SK-N-SH (cell line): ENCODE results near the gene HBG2. TPM values are rescaled to one million over a fixed set of nuclear protein-coding genes. Genes with fewer than 3 reads are reported as not detected.

ENCODE experiments used
- CTCF ChIA-PET: fragments of 300-600, 350-600 bp; formaldehyde crosslinking; extraction: SDS; loops from one replicate; lab custom pipeline; 2021; lab: Yijun Ruan, JAX
- POLR2A ChIA-PET: fragments of 350-600 bp; sonication (Branson Sonifier 250); formaldehyde crosslinking; extraction: SDS; loops from one replicate; lab custom pipeline; 2020; ENCODE audit warnings: antibody characterized with exemption, inconsistent platforms; lab: Yijun Ruan, JAX
- DNase-seq: peaks from one replicate; pipeline ENCODE4 v3.0.0; 2012
- H2AFZ ChIP-seq: fragments of 200-600 bp; sonication (generic); 2 replicates; pipeline ENCODE4 v1.8.1; 2016; ENCODE audit warnings: antibody characterized with exemption, mild to moderate bottlenecking, low read depth
- H3F3A ChIP-seq: fragments of 200-600 bp; sonication (generic); replicated peaks from 2 replicates; pipeline ENCODE3; 2016; ENCODE audit warnings: antibody characterized with exemption, mild to moderate bottlenecking; ENCODE audit not compliant: insufficient read depth
- H3K27ac ChIP-seq, 2 experiments: fragments of 200-500 bp in 1 of 2; fragments of 200-600 bp in 1 of 2; sonication (Bioruptor generic) in 1 of 2; sonication (generic), shearing (Covaris generic) in 1 of 2; 2 replicates each; pipeline versions ENCODE4 v1.5.1 to v1.6.1; 2014 to 2016; ENCODE audit warnings: low read depth in 2 of 2, inconsistent platforms in 1 of 2, low read length in 1 of 2, mild to moderate bottlenecking in 1 of 2, mixed read lengths in 1 of 2
- H3K27me3 ChIP-seq: fragments of 200-600 bp; sonication (generic), shearing (Covaris generic); 2 replicates; pipeline ENCODE4 v1.6.1; 2016; ENCODE audit warnings: mixed run types; ENCODE audit not compliant: insufficient read depth
- H3K36me3 ChIP-seq, 2 experiments: fragments of 200-500 bp in 1 of 2; fragments of 200-600 bp in 1 of 2; sonication (Bioruptor generic) in 1 of 2; sonication (generic) in 1 of 2; replicated peaks in 1 of 2; 2 replicates each; pipeline versions ENCODE3 to v1.5.1; 2014 to 2016; ENCODE audit warnings: low read length in 1 of 2, mild to moderate bottlenecking in 1 of 2; ENCODE audit not compliant: insufficient read depth in 2 of 2, control insufficient read depth in 1 of 2
- H3K4me1 ChIP-seq, 2 experiments: fragments of 200-500 bp in 1 of 2; fragments of 200-600 bp in 1 of 2; sonication (Bioruptor generic) in 1 of 2; sonication (generic), shearing (Covaris generic) in 1 of 2; 2 replicates each; pipeline versions ENCODE4 v1.5.1 to v1.6.1; 2014 to 2016; ENCODE audit warnings: low read depth in 1 of 2, low read length in 1 of 2, mixed run types in 1 of 2; ENCODE audit not compliant: insufficient read depth in 2 of 2, control insufficient read depth in 1 of 2
- H3K4me2 ChIP-seq: fragments of 200-600 bp; sonication (generic), shearing (Covaris generic); 2 replicates; pipeline ENCODE4 v1.6.1; 2017; ENCODE audit warnings: mixed run types
- H3K4me3 ChIP-seq, 2 experiments: fragments of 200-500 bp in 1 of 2; fragments of 200-600 bp in 1 of 2; sonication (Bioruptor generic) in 1 of 2; sonication (generic), shearing (Covaris generic) in 1 of 2; 2 replicates each; pipeline versions ENCODE4 v1.5.1 to v1.8.1; 2014 to 2016; ENCODE audit warnings: low read depth in 2 of 2, inconsistent platforms in 1 of 2, low read length in 1 of 2, mild to moderate bottlenecking in 1 of 2, mixed read lengths in 1 of 2, moderate library complexity in 1 of 2
- H3K79me2 ChIP-seq: fragments of 200-600 bp; sonication (generic); 2 replicates; pipeline ENCODE4 v1.8.1; 2017; ENCODE audit warnings: mild to moderate bottlenecking; ENCODE audit not compliant: insufficient read depth
- H3K9ac ChIP-seq: fragments of 200-600 bp; sonication (generic); 2 replicates; pipeline ENCODE4 v1.6.1; 2017; ENCODE audit warnings: mixed run types
- H3K9me2 ChIP-seq: fragments of 200-600 bp; sonication (generic); 2 replicates; pipeline ENCODE4 v1.6.1; 2017; ENCODE audit warnings: mixed run types
- H3K9me3 ChIP-seq: fragments of 200-600 bp; sonication (generic); 2 replicates; pipeline ENCODE4 v1.6.1; 2017; ENCODE audit warnings: mixed run types, mild to moderate bottlenecking, moderate library complexity
- H4K20me1 ChIP-seq: fragments of 200-600 bp; sonication (generic); 2 replicates; pipeline ENCODE4 v1.6.1; 2017; ENCODE audit warnings: mild to moderate bottlenecking, mixed run types; ENCODE audit not compliant: insufficient read depth
- EZH2phosphoT487 ChIP-seq: fragments of 200-600 bp; sonication (generic); IDR thresholded peaks from 2 replicates; pipeline ENCODE4 v1.6.1; 2017; ENCODE audit warnings: low read depth, mixed run types, mild to moderate bottlenecking, antibody characterized with exemption, moderate library complexity, borderline replicate concordance
- FOSL2 ChIP-seq: IDR thresholded peaks from 2 replicates; pipeline ENCODE4 v1.4.0; 2012; ENCODE audit warnings: low read depth, mild to moderate bottlenecking, moderate library complexity, borderline replicate concordance
- MEF2A ChIP-seq: IDR thresholded peaks from 2 replicates; pipeline ENCODE4 v1.4.0; 2012; ENCODE audit warnings: low read depth, borderline replicate concordance
- MXI1 ChIP-seq: IDR thresholded peaks from 2 replicates; pipeline ENCODE4 v1.6.1; 2012; ENCODE audit warnings: mild to moderate bottlenecking, low read depth, low read length, improper control_type of control experiment
- NRF1 ChIP-seq: IDR thresholded peaks from 2 replicates; pipeline ENCODE4 v1.6.1; 2012; ENCODE audit warnings: low read depth, mild to moderate bottlenecking, low read length
- SIN3A ChIP-seq: IDR thresholded peaks from 2 replicates; pipeline ENCODE4 v1.6.1; 2012; ENCODE audit warnings: low read depth, mild to moderate bottlenecking, low read length, moderate library complexity, borderline replicate concordance
- SMC3 ChIP-seq: IDR thresholded peaks from 2 replicates; pipeline ENCODE4 v1.6.1; 2012; ENCODE audit warnings: low read depth, low read length, improper control_type of control experiment
- TEAD4 ChIP-seq: IDR thresholded peaks from 2 replicates; pipeline ENCODE4 v1.4.0; 2012; ENCODE audit warnings: mild to moderate bottlenecking, borderline replicate concordance; ENCODE audit not compliant: insufficient read depth
- YY1 ChIP-seq: IDR thresholded peaks from 2 replicates; pipeline ENCODE4 v1.4.0; 2012; ENCODE audit warnings: low read depth, mild to moderate bottlenecking
- ZBTB33 ChIP-seq: IDR thresholded peaks from 2 replicates; pipeline ENCODE4 v1.4.0; 2012; ENCODE audit warnings: low read depth, borderline replicate concordance
- WGBS: methylation state at CpG from one replicate; pipeline ENCODE4 v1.1.6; 2017; ENCODE audit warnings: low lambda C conversion rate; 5-methylcytosine and 5-hydroxymethylcytosine counted together
- polyA plus RNA-seq, 3 experiments: library from polyadenylated mRNA; depleted of rRNA; stranded (reverse); fragments of >200 nt; gene quantifications; 2 replicates each; pipeline ENCODE4 v1.2.3, GENCODE V29; 2012
- TF ChIP-seq, protein P1 (sequence below): fragments of 150-350 bp; IDR thresholded peaks from 2 replicates; pipeline ENCODE4 v1.6.1; 2016; ENCODE audit warnings: mild to moderate bottlenecking, low read depth, low read length

The HBG2 gene
- polyA plus RNA-seq, 1 of the 3 experiments (the other 2 are of a cell fraction) = 0.33 TPM

- H4K20me1 ChIP-seq = no peaks in the 10 kb centered on the region
- H2AFZ ChIP-seq = no peak overlapping the region
- no peak overlapping the region for H3K4me2 ChIP-seq
- no peaks in the 10 kb centered on the region for H3K9me3 ChIP-seq
- H3K4me1 ChIP-seq = no peaks in the 10 kb centered on the region
- no peak overlapping the region for H3K4me3 ChIP-seq
- POLR2A ChIA-PET = no interaction called here
- DNase-seq = no peak
- no peaks in the 10 kb centered on the region for H3K36me3 ChIP-seq
- 7% methylated on average over 5 of the region's 5 CpGs for WGBS
- H3K9me2 ChIP-seq = no peaks in the 10 kb centered on the region
- H3K27ac ChIP-seq = no peak overlapping the region
- no peak overlapping the region for H3K9ac ChIP-seq
- CTCF ChIA-PET = no interaction called here
- H3K27me3 ChIP-seq = no peaks in the 10 kb centered on the region
- H3K79me2 ChIP-seq = no peaks in the 10 kb centered on the region
- TF ChIP-seq EZH2phosphoT487 (no peak), MEF2A (no peak), FOSL2 (no peak), SIN3A (no peak), NRF1 (no peak), ZBTB33 (no peak), YY1 (no peak), SMC3 (no peak)
- TF ChIP-seq, protein P1, sequence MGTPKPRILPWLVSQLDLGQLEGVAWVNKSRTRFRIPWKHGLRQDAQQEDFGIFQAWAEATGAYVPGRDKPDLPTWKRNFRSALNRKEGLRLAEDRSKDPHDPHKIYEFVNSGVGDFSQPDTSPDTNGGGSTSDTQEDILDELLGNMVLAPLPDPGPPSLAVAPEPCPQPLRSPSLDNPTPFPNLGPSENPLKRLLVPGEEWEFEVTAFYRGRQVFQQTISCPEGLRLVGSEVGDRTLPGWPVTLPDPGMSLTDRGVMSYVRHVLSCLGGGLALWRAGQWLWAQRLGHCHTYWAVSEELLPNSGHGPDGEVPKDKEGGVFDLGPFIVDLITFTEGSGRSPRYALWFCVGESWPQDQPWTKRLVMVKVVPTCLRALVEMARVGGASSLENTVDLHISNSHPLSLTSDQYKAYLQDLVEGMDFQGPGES = no peak
- H3F3A ChIP-seq = no peaks in the 10 kb centered on the region
Measured at GRCh38 chr11:5228124-5228523, 26.5 kb downstream of the HBG2 start.

DNA sequence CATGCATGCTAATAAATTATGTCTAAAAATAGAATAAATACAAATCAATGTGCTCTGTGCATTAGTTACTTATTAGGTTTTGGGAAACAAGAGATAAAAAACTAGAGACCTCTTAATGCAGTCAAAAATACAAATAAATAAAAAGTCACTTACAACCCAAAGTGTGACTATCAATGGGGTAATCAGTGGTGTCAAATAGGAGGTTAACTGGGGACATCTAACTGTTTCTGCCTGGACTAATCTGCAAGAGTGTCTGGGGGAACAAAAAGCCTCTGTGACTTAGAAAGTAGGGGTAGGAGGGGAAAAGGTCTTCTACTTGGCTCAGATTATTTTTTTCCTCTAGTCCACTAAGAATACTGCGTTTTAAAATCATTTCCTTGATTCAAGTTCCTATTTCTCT is 26.9 kb downstream of the HBG2 start:
- DNase-seq = no peak
- ChIA-PET POLR2A (no interaction called here), CTCF (no interaction called here)
- no peaks in the 10 kb centered on the region for H3K9me3 ChIP-seq
- no peak overlapping the region for H3K27ac ChIP-seq
- no peaks in the 10 kb centered on the region for H3K36me3 ChIP-seq
- TF ChIP-seq TEAD4 = no peak
- TF ChIP-seq MXI1 = no peak
- no peaks in the 10 kb centered on the region for H3K79me2 ChIP-seq
- no peaks in the 10 kb centered on the region for H3F3A ChIP-seq
- H3K9ac ChIP-seq = no peak overlapping the region
- H2AFZ ChIP-seq = no peak overlapping the region
- H3K9me2 ChIP-seq = no peaks in the 10 kb centered on the region
- no peak overlapping the region for H3K4me2 ChIP-seq
- H3K27me3 ChIP-seq = no peaks in the 10 kb centered on the region
- H4K20me1 ChIP-seq = no peaks in the 10 kb centered on the region
- 0% methylated on average over 1 of the region's 1 CpG for WGBS
- H3K4me1 ChIP-seq = no peaks in the 10 kb centered on the region
- no peak overlapping the region for H3K4me3 ChIP-seq
